Fibroblast of the conjunctiva (primary cell): ENCODE results near the gene PSORS1C2.

Experiments
- DNase-seq: peaks from one replicate; pipeline ENCODE4 v3.0.0-alpha.2; 2010; ENCODE audit warnings: low read depth

PSORS1C2 gene

GRCh38 chr6:31113861-31114540 is 24.9 kb downstream of the PSORS1C2 start:
- peak; percentile 89 for DNase-seq

- no peak for DNase-seq
Observed at GRCh38 chr6:31112478-31112877, 26.4 kb downstream of the PSORS1C2 start, which contains the start of gene C6orf15. C6orf15 (minus strand) TSS chr6:31112575; CDS start chr6:31112555, 20 bp downstream.

GRCh38 chr6:31111712-31112111 is 27.2 kb downstream of the PSORS1C2 start:
- DNase-seq: no peak

- DNase-seq: no peak
Observed at GRCh38 chr6:31110825-31111582, 27.9 kb downstream of the PSORS1C2 start.

GRCh38 chr6:31107052-31107451 is 31.8 kb downstream of the PSORS1C2 start:
- DNase-seq: no peak

GRCh38 chr6:31103136-31103535 is 35.7 kb downstream of the PSORS1C2 start:
- DNase-seq: no peak

- DNase-seq: no peak
Observed at GRCh38 chr6:31098449-31098938, 40.4 kb downstream of the PSORS1C2 start.

- DNase-seq: no peak
Observed at GRCh38 chr6:31096656-31097055, 42.2 kb downstream of the PSORS1C2 start.

- no peak for DNase-seq
Observed at GRCh38 chr6:31096215-31096614, 42.7 kb downstream of the PSORS1C2 start.

GRCh38 chr6:31094389-31094881 is 44.4 kb downstream of the PSORS1C2 start:
- no peak for DNase-seq

GRCh38 chr6:31092769-31093505 is 45.9 kb downstream of the PSORS1C2 start:
- no peak for DNase-seq

GRCh38 chr6:31092238-31092637 is 46.6 kb downstream of the PSORS1C2 start:
- no peak for DNase-seq

- no peak for DNase-seq
Observed at GRCh38 chr6:31091680-31092079, 47.2 kb downstream of the PSORS1C2 start.

GRCh38 chr6:31090973-31091364 is 47.9 kb downstream of the PSORS1C2 start:
- DNase-seq: no peak

GRCh38 chr6:31090275-31090972 is 48.4 kb downstream of the PSORS1C2 start:
- no peak for DNase-seq
